MM.1S (cell line): Measurements from ENCODE around the gene WNK2.

ENCODE experiments used
- DNase-seq: peaks from one replicate; pipeline ENCODE4 v3.0.0-alpha.2; 2015
- H2AFZ ChIP-seq: fragments of 300-600 bp; sonication (generic); 2 replicates; pipeline ENCODE4 v1.6.0; 2016; ENCODE audit warnings: antibody characterized with exemption, low read length
- H3F3A ChIP-seq: fragments of 300-600 bp; sonication (generic); 2 replicates; pipeline ENCODE4 v1.6.1; 2016; ENCODE audit warnings: mild to moderate bottlenecking, antibody characterized with exemption, low read length, moderate library complexity, mixed read lengths; ENCODE audit not compliant: insufficient read depth
- H3K27ac ChIP-seq: fragments of 300-600 bp; sonication (generic); 2 replicates; pipeline ENCODE4 v1.5.1; 2016; ENCODE audit warnings: mild to moderate bottlenecking, low read length
- H3K27me3 ChIP-seq: fragments of 300-600 bp; sonication (generic); replicated peaks from 2 replicates; pipeline ENCODE4 v1.6.0; 2016; ENCODE audit warnings: low read length; ENCODE audit not compliant: insufficient read depth
- H3K36me3 ChIP-seq: fragments of 300-600 bp; sonication (generic); replicated peaks from 2 replicates; pipeline ENCODE4 v1.6.1; 2016; ENCODE audit warnings: mild to moderate bottlenecking, low read length, mixed read lengths; ENCODE audit not compliant: insufficient read depth
- H3K4me1 ChIP-seq: fragments of 300-600 bp; sonication (generic); 2 replicates; pipeline ENCODE4 v1.6.1; 2016; ENCODE audit warnings: low read length, mixed read lengths
- H3K4me2 ChIP-seq: fragments of 300-600 bp; sonication (generic); 2 replicates; pipeline ENCODE4 v1.6.0; 2016; ENCODE audit warnings: low read depth, low read length
- H3K4me3 ChIP-seq: fragments of 300-600 bp; sonication (generic); 2 replicates; pipeline ENCODE4 v1.5.1; 2016; ENCODE audit warnings: low read length, mixed read lengths
- H3K79me2 ChIP-seq: fragments of 300-600 bp; sonication (generic); 2 replicates; pipeline ENCODE4 v1.6.1; 2016; ENCODE audit warnings: mixed run types, low read length, mixed read lengths
- H3K9ac ChIP-seq: fragments of 300-600 bp; sonication (generic); 2 replicates; pipeline ENCODE4 v1.6.1; 2016; ENCODE audit warnings: low read length, mixed read lengths
- H3K9me2 ChIP-seq: fragments of 300-600 bp; sonication (generic); replicated peaks from 2 replicates; pipeline ENCODE4 v1.6.1; 2016; ENCODE audit warnings: mild to moderate bottlenecking, low read length, mixed read lengths; ENCODE audit not compliant: insufficient read depth
- H3K9me3 ChIP-seq: fragments of 300-600 bp; sonication (generic); replicated peaks from 2 replicates; pipeline ENCODE4 v1.6.1; 2016; ENCODE audit warnings: mild to moderate bottlenecking, low read length, mixed read lengths; ENCODE audit not compliant: insufficient read depth
- H4K20me1 ChIP-seq: fragments of 300-600 bp; sonication (generic); 2 replicates; pipeline ENCODE4 v1.6.1; 2016; ENCODE audit warnings: mild to moderate bottlenecking, low read length, moderate library complexity, mixed read lengths; ENCODE audit not compliant: insufficient read depth
- EZH2 ChIP-seq: fragments of 300-600 bp; sonication (generic); optimal IDR thresholded peaks from 2 replicates; pipeline ENCODE3; 2017; ENCODE audit warnings: low read depth, mild to moderate bottlenecking, antibody characterized with exemption, low read length, mixed read lengths
- EZH2phosphoT487 ChIP-seq: fragments of 300-600 bp; sonication (generic); IDR thresholded peaks from 2 replicates; pipeline ENCODE4 v1.6.1; 2018; ENCODE audit warnings: antibody characterized with exemption, low read length
- TF ChIP-seq, protein P1 (sequence below): fragments of 300-600 bp; sonication (generic); IDR thresholded peaks from 2 replicates; pipeline ENCODE4 v1.5.1; 2016; ENCODE audit warnings: antibody characterized with exemption, low read length, mixed read lengths

The WNK2 gene

DNA sequence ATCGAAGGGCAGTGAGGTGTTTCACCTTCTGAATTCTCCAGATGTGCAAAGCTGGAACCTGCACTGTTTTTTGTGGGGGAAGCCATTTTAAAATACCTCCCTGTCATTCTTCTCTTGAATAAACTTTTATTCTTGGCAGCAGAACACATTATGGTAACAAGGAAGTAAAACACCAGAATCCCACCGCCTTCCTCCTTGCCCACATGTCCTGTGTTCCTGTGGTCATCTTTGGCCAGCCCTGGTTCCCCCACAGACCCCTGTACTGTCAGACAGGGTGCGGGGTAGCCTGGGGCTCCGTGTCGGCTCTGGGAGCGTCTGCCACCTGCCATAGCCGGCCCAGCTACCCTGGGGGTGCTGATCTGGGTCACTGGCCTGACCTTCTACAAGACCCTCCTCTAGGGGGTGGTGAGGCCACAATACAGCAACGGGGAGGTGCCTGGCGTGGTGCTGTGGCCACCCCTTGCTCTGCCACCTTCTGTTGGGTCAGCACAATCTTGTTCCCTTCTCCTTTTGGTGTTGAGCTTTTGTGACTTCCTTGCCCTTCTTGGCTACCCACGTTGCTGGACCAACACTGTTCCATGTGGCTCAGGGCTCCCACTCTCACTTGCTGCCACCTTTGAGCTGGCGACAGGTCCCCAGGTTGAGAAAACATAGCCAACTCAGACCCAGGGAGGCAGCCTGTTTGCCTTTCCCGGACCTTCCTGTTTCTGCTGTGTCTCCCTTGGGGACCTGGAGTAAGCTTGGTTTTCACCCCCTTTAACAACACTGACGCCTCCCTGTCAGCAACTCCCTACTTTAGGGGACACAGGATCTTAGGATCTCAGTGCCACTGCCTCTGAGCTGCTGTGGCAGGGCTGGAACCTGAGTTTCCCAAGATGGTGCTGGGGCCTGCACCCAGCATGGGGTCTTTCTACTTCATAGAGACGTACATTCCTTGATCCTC lies 4.8 kb downstream of the WNK2 start:
- no peaks in the 10 kb centered on the region for H3K27me3 ChIP-seq
- H3K9me2 ChIP-seq: no peaks in the 10 kb centered on the region
- no peaks in the 10 kb centered on the region for H3K9me3 ChIP-seq
- H4K20me1 ChIP-seq: no peaks in the 10 kb centered on the region
- TF ChIP-seq, protein P1, sequence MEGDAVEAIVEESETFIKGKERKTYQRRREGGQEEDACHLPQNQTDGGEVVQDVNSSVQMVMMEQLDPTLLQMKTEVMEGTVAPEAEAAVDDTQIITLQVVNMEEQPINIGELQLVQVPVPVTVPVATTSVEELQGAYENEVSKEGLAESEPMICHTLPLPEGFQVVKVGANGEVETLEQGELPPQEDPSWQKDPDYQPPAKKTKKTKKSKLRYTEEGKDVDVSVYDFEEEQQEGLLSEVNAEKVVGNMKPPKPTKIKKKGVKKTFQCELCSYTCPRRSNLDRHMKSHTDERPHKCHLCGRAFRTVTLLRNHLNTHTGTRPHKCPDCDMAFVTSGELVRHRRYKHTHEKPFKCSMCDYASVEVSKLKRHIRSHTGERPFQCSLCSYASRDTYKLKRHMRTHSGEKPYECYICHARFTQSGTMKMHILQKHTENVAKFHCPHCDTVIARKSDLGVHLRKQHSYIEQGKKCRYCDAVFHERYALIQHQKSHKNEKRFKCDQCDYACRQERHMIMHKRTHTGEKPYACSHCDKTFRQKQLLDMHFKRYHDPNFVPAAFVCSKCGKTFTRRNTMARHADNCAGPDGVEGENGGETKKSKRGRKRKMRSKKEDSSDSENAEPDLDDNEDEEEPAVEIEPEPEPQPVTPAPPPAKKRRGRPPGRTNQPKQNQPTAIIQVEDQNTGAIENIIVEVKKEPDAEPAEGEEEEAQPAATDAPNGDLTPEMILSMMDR: no peak
- TF ChIP-seq EZH2phosphoT487 (no peak), EZH2 (no peak)
- no peaks in the 10 kb centered on the region for H3K79me2 ChIP-seq
- H3K4me2 ChIP-seq: no peak overlapping the region
- H3K27ac ChIP-seq: no peak overlapping the region
- no peaks in the 10 kb centered on the region for H3F3A ChIP-seq
- no peaks in the 10 kb centered on the region for H3K36me3 ChIP-seq
- H3K9ac ChIP-seq: no peak overlapping the region
- no peak for DNase-seq
- no peak overlapping the region for H3K4me3 ChIP-seq
- no peak overlapping the region for H2AFZ ChIP-seq
- H3K4me1 ChIP-seq: no peaks in the 10 kb centered on the region

DNA sequence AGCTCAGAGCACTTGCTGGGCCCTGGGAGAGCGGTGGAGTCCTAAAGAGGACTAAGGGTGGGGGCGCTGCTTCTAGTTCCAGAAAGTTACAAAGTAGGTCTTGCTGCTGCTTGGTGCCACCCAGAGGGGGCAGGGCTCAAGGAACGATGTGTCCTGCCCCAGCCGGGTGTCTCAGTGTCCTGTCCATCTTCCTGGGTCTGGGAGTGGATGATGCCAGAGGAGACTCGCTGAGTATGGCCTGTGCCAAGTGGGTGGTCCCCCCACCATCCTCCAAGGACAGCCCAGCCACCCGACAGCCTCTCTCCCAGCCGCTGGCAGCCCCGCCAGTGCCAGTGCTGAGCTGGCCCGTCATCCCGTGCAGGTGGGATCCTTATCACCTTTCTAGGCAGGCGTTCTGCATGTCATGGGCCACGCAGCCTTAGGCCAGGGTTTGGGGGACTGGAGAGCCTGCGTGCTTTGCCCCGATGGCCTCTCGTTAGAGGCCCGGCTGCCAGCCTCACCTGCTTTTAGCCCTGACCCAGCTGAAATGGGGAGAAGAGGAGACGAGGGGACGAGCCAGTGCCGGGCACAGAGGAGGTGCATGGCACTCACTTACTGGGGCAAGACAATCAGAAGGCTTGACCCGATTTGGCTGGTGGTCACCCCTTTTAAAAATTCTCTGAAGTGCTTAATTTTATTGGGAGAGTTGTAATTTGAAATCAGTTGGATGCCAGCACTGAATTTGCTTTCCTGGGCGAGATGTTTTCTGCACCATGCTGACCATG lies 5.6 kb downstream of the WNK2 start:
- Histone ChIP-seq H3K79me2 (no peaks in the 10 kb centered on the region), H3K27ac (no peak overlapping the region), H3K9me3 (no peaks in the 10 kb centered on the region), H3K4me1 (no peaks in the 10 kb centered on the region), H3F3A (no peaks in the 10 kb centered on the region), H3K27me3 (no peaks in the 10 kb centered on the region), H2AFZ (no peak overlapping the region), H3K4me2 (no peak overlapping the region), H3K9ac (no peak overlapping the region), H4K20me1 (no peaks in the 10 kb centered on the region), H3K4me3 (no peak overlapping the region), H3K36me3 (no peaks in the 10 kb centered on the region), H3K9me2 (no peaks in the 10 kb centered on the region)
- TF ChIP-seq, protein P1: no peak
- TF ChIP-seq EZH2 (no peak), EZH2phosphoT487 (no peak)
- DNase-seq: no peak

DNA sequence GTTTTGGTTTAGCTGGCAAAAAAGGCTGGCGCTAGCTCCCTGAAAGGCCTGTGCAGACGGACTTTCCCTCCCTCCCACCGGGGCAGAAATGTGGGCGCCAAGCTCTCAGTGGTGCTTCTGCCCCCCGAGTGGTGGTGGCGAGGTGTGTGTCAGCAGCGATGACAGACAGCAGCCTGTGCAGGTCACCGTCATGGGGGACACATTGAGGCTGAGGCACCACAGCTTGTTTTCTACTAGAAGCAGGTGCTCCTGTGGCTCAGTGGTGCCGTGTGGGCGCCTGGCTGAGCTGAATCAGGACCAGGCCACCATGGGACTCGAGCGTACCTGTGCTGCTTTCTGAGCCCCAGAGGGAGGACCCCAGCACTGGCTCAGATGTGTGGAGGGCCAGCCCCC lies 6.2 kb downstream of the WNK2 start:
- H3K36me3 ChIP-seq: no peaks in the 10 kb centered on the region
- TF ChIP-seq EZH2 (no peak), EZH2phosphoT487 (no peak)
- TF ChIP-seq, protein P1: no peak
- H3K27me3 ChIP-seq: no peaks in the 10 kb centered on the region
- no peaks in the 10 kb centered on the region for H3F3A ChIP-seq
- H3K9ac ChIP-seq: no peak overlapping the region
- H2AFZ ChIP-seq: no peak overlapping the region
- H3K27ac ChIP-seq: no peak overlapping the region
- DNase-seq: no peak
- H4K20me1 ChIP-seq: no peaks in the 10 kb centered on the region
- H3K9me3 ChIP-seq: no peaks in the 10 kb centered on the region
- no peaks in the 10 kb centered on the region for H3K9me2 ChIP-seq
- H3K4me2 ChIP-seq: no peak overlapping the region
- H3K79me2 ChIP-seq: no peaks in the 10 kb centered on the region
- no peaks in the 10 kb centered on the region for H3K4me1 ChIP-seq
- H3K4me3 ChIP-seq: no peak overlapping the region
